D721Med (cell line): ENCODE measurements around the gene NINJ2.

Experiments used
- DNase-seq: peaks from one replicate; pipeline ENCODE4 v3.0.0; 2011; ENCODE audit warnings: low spot score; ENCODE audit not compliant: insufficient read length
- FAIRE-seq: peaks from 2 replicates; lab custom pipeline; 2011; peaks lifted over from hg19 to GRCh38; lab: Jason Lieb, UNC
- CTCF ChIP-seq: IDR thresholded peaks from 2 replicates; pipeline ENCODE4 v1.5.1; 2012; ENCODE audit warnings: mild to moderate bottlenecking, control low read depth; ENCODE audit not compliant: insufficient read depth; ENCODE audit errors: missing control alignments

The NINJ2 gene

GRCh38 chr12:559906-560455 lies 103.3 kb downstream of the NINJ2 start:
- no peak for TF ChIP-seq CTCF
- FAIRE-seq (no peak), DNase-seq (no peak)

GRCh38 chr12:559208-559905 lies 103.9 kb downstream of the NINJ2 start:
- no peak for FAIRE-seq
- TF ChIP-seq CTCF, result no peak
- no peak for DNase-seq

- TF ChIP-seq CTCF, result no peak
- DNase-seq, result no peak
- FAIRE-seq, result no peak
Observed at GRCh38 chr12:558580-558979, 104.7 kb downstream of the NINJ2 start.

- FAIRE-seq (no peak), DNase-seq (no peak)
- no peak for TF ChIP-seq CTCF
Observed at GRCh38 chr12:556498-556897, 106.7 kb downstream of the NINJ2 start.

- DNase-seq (no peak), FAIRE-seq (no peak)
- TF ChIP-seq CTCF, result no peak
Observed at GRCh38 chr12:554001-554285, 109.3 kb downstream of the NINJ2 start.

GRCh38 chr12:553216-554000 lies 109.8 kb downstream of the NINJ2 start:
- no peak for FAIRE-seq
- TF ChIP-seq CTCF, result no peak
- DNase-seq, result no peak

- FAIRE-seq (no peak), DNase-seq (no peak)
Observed at GRCh38 chr12:552466-552865, 110.8 kb downstream of the NINJ2 start.

More at GRCh38 chr12:552466-552865, 110.8 kb downstream of the NINJ2 start:
- TF ChIP-seq CTCF, result no peak
